GM19025 (cell line): ENCODE data around the gene BCAP31.

Source experiments
- ATAC-seq: cut with Tn5 transposase; IDR thresholded peaks from one replicate; pipeline ENCODE4 v1.9.1; 2021; ENCODE audit warnings: mild to moderate bottlenecking, low read depth, moderate library complexity; ENCODE audit not compliant: unreplicated experiment

BCAP31 gene

DNA sequence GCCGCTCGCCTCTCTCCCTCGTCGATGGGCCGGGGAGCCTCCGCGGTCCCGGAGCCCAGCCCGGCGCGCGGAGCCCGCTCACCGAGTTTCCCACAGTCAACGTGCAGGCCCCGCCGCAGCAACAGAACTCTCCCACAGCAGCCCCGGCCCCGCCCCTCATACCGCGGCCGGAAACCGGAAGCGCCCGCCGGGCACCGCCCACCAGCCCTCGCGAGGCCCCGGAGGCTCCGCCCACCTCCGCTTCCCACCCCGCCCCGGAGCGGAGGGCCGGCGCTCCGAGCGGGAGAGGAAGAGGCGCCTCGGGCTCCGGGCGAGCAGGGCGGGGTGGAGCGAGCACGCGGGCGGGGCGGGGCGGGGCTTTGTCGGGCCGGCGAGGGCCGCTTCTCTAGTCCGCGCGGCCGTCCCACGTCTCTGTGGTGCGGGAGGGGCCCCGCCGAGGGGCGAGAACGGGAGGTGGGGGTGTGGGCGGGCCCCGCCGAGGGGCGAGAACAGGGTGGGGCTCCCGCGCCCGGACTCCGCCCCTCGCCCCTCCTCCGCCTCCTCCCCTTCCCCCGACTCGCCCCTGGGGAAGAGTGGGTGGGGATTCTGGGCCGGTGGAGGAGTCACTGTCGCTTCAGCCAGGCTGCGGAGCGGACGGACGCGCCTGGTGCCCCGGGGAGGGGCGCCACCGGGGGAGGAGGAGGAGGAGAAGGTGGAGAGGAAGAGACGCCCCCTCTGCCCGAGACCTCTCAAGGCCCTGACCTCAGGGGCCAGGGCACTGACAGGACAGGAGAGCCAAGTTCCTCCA, at the start of gene BCAP31, which contains the start of gene ABCD1:
TSS of gene BCAP31 (minus strand) at position 136 of the 787 bp plus-strand sequence. CDS start 1,143 bp downstream, outside the sequence.
TSS of gene ABCD1 (plus strand) at position 605 of the 787 bp plus-strand sequence. CDS start 411 bp downstream, outside the sequence.
- ATAC-seq, result peak; percentile 58

DNA sequence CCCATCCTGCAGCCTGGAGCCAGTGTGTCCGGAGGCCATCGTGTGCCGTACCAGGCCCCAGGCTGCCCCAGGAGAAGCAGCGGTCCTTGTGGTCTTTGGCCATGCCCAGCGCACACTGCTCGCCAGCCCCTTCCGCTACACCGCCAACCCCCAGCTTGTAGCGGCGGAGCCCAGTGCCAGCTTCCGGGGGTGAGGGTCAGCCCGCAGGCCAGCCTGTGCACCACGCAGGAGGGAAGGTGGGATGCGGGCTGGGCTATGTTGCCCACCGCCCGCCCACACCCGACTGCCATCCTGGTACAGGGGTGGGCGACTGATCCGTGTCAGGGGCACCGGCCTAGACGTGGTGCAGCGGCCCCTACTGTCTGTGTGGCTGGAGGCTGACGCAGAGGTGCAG, 49.0 kb upstream of the BCAP31 start:
- ATAC-seq, result no peak

GRCh38 chrX:153772316-153773217, 48.4 kb upstream of the BCAP31 start:
- no peak for ATAC-seq

- no peak for ATAC-seq
Measured at GRCh38 chrX:153771415-153772315, 47.5 kb upstream of the BCAP31 start.

GRCh38 chrX:153770601-153771414, 46.6 kb upstream of the BCAP31 start:
- no peak for ATAC-seq

DNA sequence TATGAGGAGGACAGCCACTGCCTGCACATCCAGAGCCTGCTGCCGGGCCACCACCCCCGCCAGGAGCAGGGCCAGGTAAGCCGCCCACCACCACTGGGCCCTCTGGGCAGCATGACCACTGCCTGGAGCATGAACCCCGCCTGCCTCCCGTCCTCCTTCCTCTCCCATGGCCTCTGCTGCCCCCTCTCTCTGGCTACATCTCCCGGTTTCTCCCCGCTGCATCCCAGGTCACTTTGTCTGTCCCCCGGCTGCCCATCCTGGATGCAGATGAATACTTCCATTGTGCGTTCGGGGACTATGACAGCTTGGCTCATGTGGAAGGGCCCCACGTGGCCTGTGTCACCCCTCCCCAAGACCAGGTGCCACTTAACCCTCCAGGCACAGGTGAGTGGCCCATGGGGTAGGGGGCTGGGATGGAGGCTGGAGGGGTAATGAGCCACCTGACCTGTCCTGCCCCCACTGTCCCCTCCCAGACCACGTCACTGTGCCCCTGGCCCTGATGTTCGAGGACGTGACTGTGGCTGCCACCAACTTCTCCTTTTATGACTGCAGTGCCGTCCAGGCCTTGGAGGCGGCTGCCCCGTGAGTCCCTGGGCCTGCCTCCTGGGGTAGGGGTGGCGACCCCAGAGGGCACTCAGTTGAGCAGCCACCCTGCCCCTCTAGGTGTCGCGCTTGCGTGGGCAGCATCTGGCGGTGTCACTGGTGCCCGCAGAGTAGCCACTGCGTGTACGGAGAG, 45.8 kb upstream of the BCAP31 start:
- no peak for ATAC-seq

- ATAC-seq, result no peak
Measured at GRCh38 chrX:153769158-153769864, 45.1 kb upstream of the BCAP31 start.

GRCh38 chrX:153768311-153769157, 44.3 kb upstream of the BCAP31 start:
- ATAC-seq, result no peak

- no peak for ATAC-seq
Measured at GRCh38 chrX:153767674-153768055, 43.5 kb upstream of the BCAP31 start.

DNA sequence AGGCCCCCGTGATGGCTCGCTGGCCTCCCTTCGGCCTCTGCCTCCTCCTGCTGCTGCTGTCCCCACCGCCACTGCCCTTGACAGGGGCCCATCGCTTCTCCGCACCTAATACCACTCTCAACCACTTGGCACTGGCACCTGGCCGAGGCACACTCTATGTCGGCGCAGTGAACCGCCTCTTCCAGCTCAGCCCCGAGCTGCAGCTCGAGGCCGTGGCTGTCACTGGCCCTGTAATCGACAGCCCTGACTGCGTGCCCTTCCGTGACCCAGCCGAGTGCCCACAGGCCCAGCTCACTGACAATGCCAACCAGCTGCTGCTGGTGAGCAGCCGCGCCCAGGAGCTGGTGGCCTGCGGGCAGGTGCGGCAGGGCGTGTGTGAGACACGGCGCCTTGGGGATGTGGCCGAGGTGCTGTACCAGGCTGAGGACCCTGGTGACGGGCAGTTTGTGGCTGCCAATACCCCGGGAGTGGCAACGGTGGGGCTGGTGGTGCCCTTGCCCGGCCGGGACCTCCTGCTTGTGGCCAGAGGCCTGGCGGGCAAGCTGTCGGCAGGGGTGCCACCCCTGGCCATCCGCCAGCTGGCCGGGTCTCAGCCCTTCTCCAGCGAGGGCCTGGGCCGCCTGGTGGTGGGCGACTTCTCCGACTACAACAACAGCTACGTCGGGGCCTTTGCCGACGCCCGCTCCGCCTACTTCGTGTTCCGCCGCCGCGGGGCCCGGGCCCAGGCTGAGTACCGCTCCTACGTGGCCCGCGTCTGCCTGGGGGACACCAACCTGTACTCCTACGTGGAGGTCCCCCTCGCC, 42.9 kb upstream of the BCAP31 start:
- ATAC-seq, result no peak

GRCh38 chrX:153766098-153766817, 42.1 kb upstream of the BCAP31 start:
- ATAC-seq, result no peak

GRCh38 chrX:153765138-153766079, 41.2 kb upstream of the BCAP31 start:
- no peak for ATAC-seq

- no peak for ATAC-seq
Measured at GRCh38 chrX:153764786-153765137, 40.6 kb upstream of the BCAP31 start.

DNA sequence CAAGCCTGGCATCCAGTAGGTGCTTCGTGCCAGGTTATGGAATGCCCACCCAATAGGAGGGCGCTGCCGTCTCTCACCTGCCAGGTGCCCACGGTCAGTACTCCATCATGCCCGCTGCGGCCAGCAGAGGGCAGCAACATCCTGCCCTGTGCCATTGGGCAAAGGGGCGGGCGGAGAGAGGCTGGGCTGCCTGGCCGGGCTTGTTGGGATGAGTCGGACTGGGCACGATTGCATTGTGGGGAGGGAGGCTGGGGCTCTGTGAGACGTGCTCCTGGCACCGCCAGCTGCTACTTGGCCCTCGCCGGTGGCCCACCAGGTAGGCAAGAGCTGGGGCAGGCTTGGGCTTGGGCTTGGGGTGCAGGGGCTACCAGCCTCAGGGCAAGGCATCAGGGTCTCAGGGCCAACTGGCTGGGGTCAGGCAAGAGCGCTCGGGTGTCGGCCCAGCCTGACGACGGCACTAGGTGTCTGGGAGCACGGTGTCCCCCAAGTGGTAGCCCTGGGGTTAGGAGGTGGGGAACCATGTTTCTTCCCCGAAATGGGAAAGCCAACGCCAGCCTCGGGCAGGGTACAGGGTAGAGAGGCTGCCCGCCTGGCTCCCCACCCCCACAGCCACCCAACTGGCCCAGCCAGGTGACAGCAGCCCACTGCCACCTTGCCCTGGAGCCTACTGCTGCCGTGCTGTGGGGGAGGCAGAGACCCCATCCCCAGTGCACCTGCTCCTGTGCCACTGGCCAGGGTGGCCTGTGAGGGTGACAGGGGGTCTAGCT, 40.0 kb upstream of the BCAP31 start, which contains the start of gene PLXNB3:
TSS of gene PLXNB3 (plus strand) at position 261 of the 767 bp plus-strand sequence. CDS start 1,287 bp downstream, outside the sequence.
- no peak for ATAC-seq
